Sigmoid colon (tissue), 7 donors: Measurements from ENCODE around the gene TCF20. TPM values are rescaled to one million over a fixed set of nuclear protein-coding genes. Genes with fewer than 3 reads are reported as not detected.

ENCODE experiments used
- DNase-seq: peaks from one replicate; pipeline ENCODE4 v3.0.0-alpha.2; 2019
- H3K27ac ChIP-seq, 4 donors: fragments of 200-600 bp; sonication (generic); one replicate each; pipeline ENCODE4 v1.5.1; 2016 to 2019; ENCODE audit warnings: mild to moderate bottlenecking in 1 of 4
- H3K27me3 ChIP-seq, 3 donors: fragments of 200-600 bp; sonication (generic); one replicate each; pipeline ENCODE4 v1.5.1; 2019; ENCODE audit warnings: mild to moderate bottlenecking in 1 of 3
- H3K36me3 ChIP-seq, 4 donors: fragments of 200-600 bp; sonication (generic); one replicate each; pipeline ENCODE4 v1.5.1; 2016 to 2019
- H3K4me1 ChIP-seq, 4 donors: fragments of 200-600 bp; sonication (generic); one replicate each; pipeline ENCODE4 v1.5.1; 2017 to 2019
- H3K4me3 ChIP-seq, 4 donors: fragments of 200-600 bp; sonication (generic); one replicate each; pipeline ENCODE4 v1.5.1; 2017 to 2019; ENCODE audit warnings: mild to moderate bottlenecking in 2 of 4, moderate library complexity in 1 of 4
- H3K9me3 ChIP-seq, 4 donors: fragments of 200-600 bp in 3 of 4; sonication (generic) in 3 of 4; one replicate each; pipeline versions ENCODE4 v1.5.1 to v1.6.1; 2013 to 2019
- EP300 ChIP-seq, 4 donors: sonication (generic); formaldehyde crosslinking; IDR thresholded peaks; one replicate each; pipeline ENCODE4 v1.6.1; 2017; ENCODE audit warnings: antibody characterized with exemption in 4 of 4
- POLR2A ChIP-seq, 2 donors: fragments of 450-650 bp; IDR thresholded peaks; one replicate each; pipeline ENCODE4 v1.6.1; 2016; ENCODE audit warnings: antibody characterized with exemption in 2 of 2, mild to moderate bottlenecking in 2 of 2, moderate library complexity in 2 of 2
- POLR2AphosphoS5 ChIP-seq, 4 donors: sonication (generic); formaldehyde crosslinking; IDR thresholded peaks; one replicate each; pipeline ENCODE4 v1.6.1; 2017; ENCODE audit warnings: antibody characterized with exemption in 4 of 4
- whole genome bisulfite sequencing, 2 donors: extraction: QIAGEN DNeasy Blood & Tissue Kit; methylation state at CpG; one replicate each; pipeline ENCODE4 v1.1.7; 2013; 5-methylcytosine and 5-hydroxymethylcytosine counted together
- intact Hi-C: fragments of 100-400 bp; cut with DNase I; formaldehyde crosslinking; loops from one replicate; pipeline ENCODE4 v1.15.1; 2023
- polyA plus RNA-seq, 3 donors: library from polyadenylated mRNA; stranded (reverse); fragments of 200-250 nt; gene quantifications; one replicate each; pipeline ENCODE4 v1.2.3, GENCODE V29; 2013
- total RNA-seq, 4 donors: library from RNA; depleted of rRNA; stranded (reverse); fragments of >200 nt; gene quantifications; one replicate each; pipeline ENCODE4 v1.1.0, GENCODE V29; 2016
- TF ChIP-seq, protein P1 (sequence below), 4 experiments: fragments of 450-650 bp in 3 of 4; fragments of 200-600 bp in 1 of 4; IDR thresholded peaks; one replicate each; pipeline ENCODE4 v1.5.1; 2016 to 2019; ENCODE audit warnings: antibody characterized with exemption in 4 of 4, mild to moderate bottlenecking in 3 of 4, moderate library complexity in 2 of 4
- donor health status: healthy with polysubstance abuse.
- donor health status: Bipolar disorder and iron deficiency.
- donor health status: healthy.

TCF20 gene
- total and polyA plus RNA-seq, 7 donors: 10.8 to 31.0 (median 22.5) TPM

DNA sequence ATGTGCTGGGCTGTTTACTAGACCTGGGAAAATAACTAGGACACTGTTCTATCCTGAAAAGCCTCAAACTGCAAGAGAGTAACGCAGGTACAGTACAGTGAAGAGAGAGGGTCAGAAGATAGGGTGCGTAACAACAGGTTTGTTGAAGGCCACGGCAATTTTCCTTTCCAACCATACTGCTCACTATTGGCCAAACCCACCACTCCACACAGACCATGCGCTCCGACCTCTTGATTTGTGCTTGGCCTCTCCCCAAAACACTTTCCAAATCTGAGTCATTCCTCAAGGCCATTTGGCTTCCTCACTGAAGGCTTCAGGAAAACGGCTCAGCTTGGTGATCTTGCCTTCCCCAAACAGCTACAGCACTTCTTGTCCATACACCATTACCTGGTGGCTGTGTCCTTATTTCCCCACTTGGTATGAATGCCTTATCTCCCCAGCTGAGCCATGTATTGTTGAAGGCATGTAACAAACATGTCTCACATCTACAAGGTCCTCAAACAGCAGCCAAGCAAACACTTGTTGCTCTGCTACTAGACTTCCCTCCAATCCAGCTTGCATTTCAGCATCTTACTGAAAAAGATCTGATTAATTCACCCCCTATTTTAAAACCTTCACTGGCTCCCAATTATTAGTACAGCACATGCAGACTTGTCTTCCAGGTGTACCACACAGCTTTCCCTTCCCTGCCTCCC, 40.9 kb downstream of the TCF20 start:
- H3K4me1 ChIP-seq: peaks cover 0 to 42% (median 29%) of the 10 kb centered on the region in 4 donors
- no peaks in the 10 kb centered on the region for H3K9me3 ChIP-seq
- TF ChIP-seq, protein P1, sequence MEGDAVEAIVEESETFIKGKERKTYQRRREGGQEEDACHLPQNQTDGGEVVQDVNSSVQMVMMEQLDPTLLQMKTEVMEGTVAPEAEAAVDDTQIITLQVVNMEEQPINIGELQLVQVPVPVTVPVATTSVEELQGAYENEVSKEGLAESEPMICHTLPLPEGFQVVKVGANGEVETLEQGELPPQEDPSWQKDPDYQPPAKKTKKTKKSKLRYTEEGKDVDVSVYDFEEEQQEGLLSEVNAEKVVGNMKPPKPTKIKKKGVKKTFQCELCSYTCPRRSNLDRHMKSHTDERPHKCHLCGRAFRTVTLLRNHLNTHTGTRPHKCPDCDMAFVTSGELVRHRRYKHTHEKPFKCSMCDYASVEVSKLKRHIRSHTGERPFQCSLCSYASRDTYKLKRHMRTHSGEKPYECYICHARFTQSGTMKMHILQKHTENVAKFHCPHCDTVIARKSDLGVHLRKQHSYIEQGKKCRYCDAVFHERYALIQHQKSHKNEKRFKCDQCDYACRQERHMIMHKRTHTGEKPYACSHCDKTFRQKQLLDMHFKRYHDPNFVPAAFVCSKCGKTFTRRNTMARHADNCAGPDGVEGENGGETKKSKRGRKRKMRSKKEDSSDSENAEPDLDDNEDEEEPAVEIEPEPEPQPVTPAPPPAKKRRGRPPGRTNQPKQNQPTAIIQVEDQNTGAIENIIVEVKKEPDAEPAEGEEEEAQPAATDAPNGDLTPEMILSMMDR (IDR thresholded peaks at IDR 0.05): no peak
- TF ChIP-seq POLR2A (IDR thresholded peaks at IDR 0.05) (no peak), EP300 (IDR thresholded peaks at IDR 0.05) (no peak), POLR2AphosphoS5 (IDR thresholded peaks at IDR 0.05) (no peak)
- H3K27ac ChIP-seq: peak overlapping the region in 1 of 4 donors; percentile 26
- intact Hi-C loops: no loop called here
- no peaks in the 10 kb centered on the region for H3K36me3 ChIP-seq
- H3K4me3 ChIP-seq: no peak overlapping the region
- peak; percentile 67 for DNase-seq
- no peaks in the 10 kb centered on the region for H3K27me3 ChIP-seq
- WGBS, 2 donors: 78 to 82% methylated on average over 6 of the region's 6 CpGs

DNA sequence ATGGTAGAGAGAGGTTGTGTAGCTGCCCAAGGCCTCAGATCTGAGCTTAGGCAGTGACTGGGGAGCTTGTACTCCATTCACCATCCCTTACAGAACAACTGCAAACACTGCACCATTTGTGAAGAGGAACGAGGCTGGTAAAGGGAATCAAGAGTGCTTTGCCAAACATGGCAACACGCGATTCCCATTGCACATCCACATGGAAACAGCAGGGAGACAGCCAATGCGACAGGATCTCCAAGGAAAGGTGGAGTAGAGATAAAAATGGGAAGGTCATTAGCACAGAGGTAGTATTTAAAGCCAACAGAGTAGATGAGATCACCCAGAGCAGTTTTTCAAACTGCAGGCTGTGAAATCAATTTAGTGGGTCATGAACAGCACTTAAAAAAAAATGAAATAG, 42.0 kb downstream of the TCF20 start:
- no peaks in the 10 kb centered on the region for H3K36me3 ChIP-seq
- H3K9me3 ChIP-seq: no peaks in the 10 kb centered on the region
- TF ChIP-seq POLR2A (IDR thresholded peaks at IDR 0.05) (no peak), EP300 (IDR thresholded peaks at IDR 0.05) (no peak), POLR2AphosphoS5 (IDR thresholded peaks at IDR 0.05) (no peak)
- TF ChIP-seq, protein P1 (IDR thresholded peaks at IDR 0.05): no peak
- peak overlapping the region in 1 of 4 donors; percentile 22 for H3K27ac ChIP-seq
- H3K27me3 ChIP-seq: no peaks in the 10 kb centered on the region
- H3K4me3 ChIP-seq: no peak overlapping the region
- WGBS, 2 donors: 94 to 96% methylated on average over 4 of the region's 4 CpGs
- DNase-seq: no peak
- H3K4me1 ChIP-seq: peaks cover 0 to 36% (median 29%) of the 10 kb centered on the region in 4 donors
- intact Hi-C loops: no loop called here

DNA sequence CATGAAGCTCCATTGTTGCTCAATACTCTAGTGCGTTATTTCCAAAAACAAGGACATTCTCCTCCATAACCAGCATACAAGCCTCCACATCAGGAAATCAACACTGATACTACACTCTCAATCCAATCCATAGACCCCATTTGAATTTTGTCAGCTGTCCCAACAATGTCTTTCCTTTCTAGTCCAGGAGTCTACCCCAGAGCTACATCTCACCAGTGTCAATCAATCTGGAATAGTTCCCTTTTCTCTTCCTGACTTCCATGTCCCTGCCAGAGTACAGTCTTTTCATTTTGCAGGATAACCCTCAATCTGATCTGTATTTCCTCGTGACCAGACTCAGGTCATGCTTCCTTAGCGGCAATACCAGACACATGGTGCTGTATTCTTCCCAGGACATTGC, 43.0 kb downstream of the TCF20 start:
- intact Hi-C loops: no loop called here
- Histone ChIP-seq H3K9me3 (no peaks in the 10 kb centered on the region), H3K4me1 (peaks cover 0 to 36% (median 31%) of the 10 kb centered on the region in 4 donors), H3K27me3 (no peaks in the 10 kb centered on the region), H3K27ac (no peak overlapping the region), H3K4me3 (no peak overlapping the region), H3K36me3 (no peaks in the 10 kb centered on the region)
- no peak for DNase-seq
- TF ChIP-seq POLR2A (IDR thresholded peaks at IDR 0.05) (no peak), EP300 (IDR thresholded peaks at IDR 0.05) (no peak), POLR2AphosphoS5 (IDR thresholded peaks at IDR 0.05) (no peak)
- TF ChIP-seq, protein P1 (IDR thresholded peaks at IDR 0.05): no peak
- 92 to 96% methylated on average over 3 of the region's 3 CpGs for WGBS, 2 donors

DNA sequence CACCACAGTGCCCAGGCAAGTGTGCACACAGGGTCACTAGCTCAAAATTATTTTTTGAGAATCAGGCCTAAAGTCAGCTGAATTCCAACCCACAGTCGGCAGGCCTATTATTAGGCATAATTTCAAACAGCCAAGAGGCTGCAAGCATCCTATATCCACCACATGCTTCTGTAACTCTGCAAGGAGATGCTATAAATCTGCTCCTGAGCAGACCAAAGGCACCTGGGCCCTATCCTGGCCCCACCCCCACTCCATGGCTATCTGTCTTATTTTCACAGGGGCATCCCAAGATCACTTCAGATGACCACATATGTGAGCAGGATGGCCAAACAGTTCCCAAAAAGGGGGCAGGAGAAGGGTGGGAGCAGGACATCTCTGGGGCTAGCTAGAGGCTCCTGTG, 44.6 kb downstream of the TCF20 start:
- H3K36me3 ChIP-seq: no peaks in the 10 kb centered on the region
- no peaks in the 10 kb centered on the region for H3K9me3 ChIP-seq
- TF ChIP-seq POLR2A (IDR thresholded peaks at IDR 0.05) (no peak), EP300 (IDR thresholded peaks at IDR 0.05) (no peak), POLR2AphosphoS5 (IDR thresholded peaks at IDR 0.05) (no peak)
- TF ChIP-seq, protein P1 (IDR thresholded peaks at IDR 0.05): no peak
- no peak overlapping the region for H3K4me3 ChIP-seq
- peaks cover 0 to 36% (median 31%) of the 10 kb centered on the region in 4 donors for H3K4me1 ChIP-seq
- 85 to 89% methylated on average over 1 of the region's 1 CpG for WGBS, 2 donors
- no peaks in the 10 kb centered on the region for H3K27me3 ChIP-seq
- intact Hi-C loops: no loop called here
- no peak for DNase-seq
- H3K27ac ChIP-seq: no peak overlapping the region
